ENCODE data around the gene SCFD2.
"Not testable (repeated sequence)": the region's sequence is repeated elsewhere in the genome, so short reads cannot be mapped to it uniquely, and the experiment has no call there.

SCFD2 gene

GRCh38 chr4:53365486-53366300 lies at the start of gene SCFD2:
Gene SCFD2, minus strand, starts transcription at chr4:53366061.
- DNase-seq (ENCODE audit: low spot score): peak; percentile 94

DNA sequence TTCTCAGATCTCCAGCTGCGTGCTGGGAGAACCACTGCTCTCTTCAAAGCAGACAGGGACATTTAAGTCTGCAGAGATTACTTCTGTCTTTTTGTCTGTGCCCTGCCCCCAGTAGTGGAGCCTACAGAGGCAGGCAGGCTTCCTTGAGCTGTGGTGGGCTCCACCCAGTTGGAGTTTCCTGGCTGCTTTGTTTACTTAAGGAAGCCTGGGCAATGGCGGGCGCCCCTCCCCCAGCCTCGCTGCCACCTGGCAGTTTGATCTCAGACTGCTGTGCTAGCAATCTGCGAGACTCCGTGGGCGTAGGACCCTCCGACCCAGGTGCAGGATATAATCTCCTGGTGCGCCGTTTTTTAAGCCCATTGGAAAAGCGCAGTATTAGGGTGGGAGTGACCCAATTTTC lies 43.6 kb upstream of the SCFD2 start:
- not testable (repeated sequence) for DNase-seq (ENCODE audit: low spot score)

- no peak for DNase-seq (ENCODE audit: low spot score)
These were observed 14.4 kb upstream of the SCFD2 start for GRCh38 chr4:53380221-53380620.

- DNase-seq (ENCODE audit: low spot score): no peak
These were observed 12.3 kb upstream of the SCFD2 start for GRCh38 chr4:53378171-53378482.

- peak; percentile 96 for DNase-seq (ENCODE audit: low spot score)
These were observed 11.7 kb upstream of the SCFD2 start, which contains the start of gene FIP1L1 for GRCh38 chr4:53377319-53378170. Gene FIP1L1, plus strand, starts transcription at chr4:53377641. Its CDS starts 198 bp downstream, at chr4:53377839.

- DNase-seq (ENCODE audit: low spot score): no peak
These were observed 11.0 kb upstream of the SCFD2 start for GRCh38 chr4:53376900-53377299.

DNA sequence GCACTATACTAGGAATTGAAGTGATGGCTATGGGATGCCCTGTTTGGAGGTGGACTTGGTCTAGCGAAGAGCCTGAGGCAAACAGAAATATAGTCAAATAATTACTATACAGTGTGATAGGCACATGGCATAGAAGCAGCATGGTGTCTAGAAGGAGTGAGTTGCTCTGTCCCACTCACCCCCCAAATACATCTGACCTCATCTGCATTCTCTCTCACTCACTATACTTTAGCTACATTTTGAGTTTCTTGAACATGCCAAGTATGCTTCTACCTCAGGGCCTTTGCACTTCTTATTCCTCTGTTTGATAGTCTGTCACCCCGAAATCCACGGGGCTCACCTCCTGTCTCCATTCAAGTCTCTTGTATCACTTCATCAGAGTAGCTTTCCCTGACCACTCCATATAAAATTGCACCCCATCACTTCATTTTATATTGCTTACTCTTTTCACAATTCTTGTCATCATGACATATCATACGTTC lies 9.0 kb upstream of the SCFD2 start:
- no peak for DNase-seq (ENCODE audit: low spot score)

DNA sequence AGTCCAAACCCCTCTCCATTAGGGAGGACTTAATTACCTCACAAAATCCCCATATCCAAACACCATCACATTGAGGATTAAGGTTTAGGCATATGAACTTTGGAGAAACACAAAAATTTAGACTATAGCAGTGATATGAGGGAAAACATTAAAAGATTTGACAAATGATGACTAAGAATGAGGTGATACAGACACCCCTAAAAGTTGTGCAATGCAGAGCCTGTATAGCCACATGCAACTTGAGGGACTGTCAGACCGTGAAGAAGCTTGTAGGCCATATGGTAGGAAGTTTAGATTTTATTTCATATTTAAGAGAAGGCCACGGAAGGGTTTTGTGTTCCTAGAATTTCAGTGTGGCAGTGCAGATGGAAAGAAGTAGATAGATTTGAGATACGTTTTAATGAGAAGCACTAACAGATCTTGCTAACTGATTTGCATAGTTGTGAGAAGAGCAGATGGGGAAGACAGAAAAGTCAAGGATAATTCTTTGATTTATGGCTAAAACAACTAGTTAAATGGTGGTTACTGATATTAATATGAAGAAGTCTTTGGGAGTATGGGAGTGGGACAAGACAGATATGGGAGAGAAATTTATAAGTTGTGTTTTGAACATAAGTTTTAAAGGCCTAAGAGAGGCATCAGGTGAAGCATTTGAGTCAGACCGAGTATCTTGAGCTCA lies 6.1 kb upstream of the SCFD2 start:
- DNase-seq (ENCODE audit: low spot score): no peak

DNA sequence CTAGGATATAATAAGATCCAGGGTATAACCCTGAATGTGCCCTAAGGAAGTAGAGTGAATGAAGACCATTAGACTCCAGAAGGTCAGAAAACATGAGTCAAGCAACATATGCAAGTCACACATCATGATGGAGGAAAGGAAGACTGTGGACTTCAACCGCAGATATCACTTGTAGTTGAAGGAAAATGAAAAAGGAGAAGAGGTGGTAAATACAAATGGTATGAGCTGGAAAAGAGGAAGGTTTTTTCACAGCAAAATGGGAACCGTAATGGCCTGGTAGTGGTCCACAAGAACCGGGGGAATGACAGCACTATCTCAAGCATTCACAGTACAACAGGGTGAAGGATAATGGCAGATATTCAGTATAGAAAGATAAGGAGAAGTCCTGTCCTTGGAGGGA lies 5.2 kb upstream of the SCFD2 start:
- DNase-seq (ENCODE audit: low spot score): no peak

- DNase-seq (ENCODE audit: low spot score): no peak
These were observed 1.9 kb upstream of the SCFD2 start for GRCh38 chr4:53367721-53368120.

- DNase-seq (ENCODE audit: low spot score): no peak
These were observed 448 bp upstream of the SCFD2 start for GRCh38 chr4:53366301-53366716.

DNA sequence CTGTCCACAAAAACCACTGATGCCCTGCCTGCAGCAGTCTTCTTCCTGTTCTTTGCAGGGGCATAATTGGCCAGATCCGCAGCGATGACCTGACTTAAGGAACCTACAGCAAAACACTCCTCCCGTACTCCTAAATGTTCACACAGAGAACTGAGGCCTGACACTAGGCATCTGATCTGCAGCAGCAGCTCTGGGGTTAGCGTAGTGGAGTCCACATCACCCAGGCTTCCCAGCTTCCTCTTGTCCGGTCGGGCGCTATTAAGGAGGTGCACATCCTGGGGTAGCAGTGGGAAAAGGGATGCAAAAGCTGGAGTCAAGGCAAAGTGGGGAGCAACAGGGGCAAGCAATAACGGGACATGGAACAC lies 758 bp downstream of the SCFD2 start:
- no peak for DNase-seq (ENCODE audit: low spot score)

DNA sequence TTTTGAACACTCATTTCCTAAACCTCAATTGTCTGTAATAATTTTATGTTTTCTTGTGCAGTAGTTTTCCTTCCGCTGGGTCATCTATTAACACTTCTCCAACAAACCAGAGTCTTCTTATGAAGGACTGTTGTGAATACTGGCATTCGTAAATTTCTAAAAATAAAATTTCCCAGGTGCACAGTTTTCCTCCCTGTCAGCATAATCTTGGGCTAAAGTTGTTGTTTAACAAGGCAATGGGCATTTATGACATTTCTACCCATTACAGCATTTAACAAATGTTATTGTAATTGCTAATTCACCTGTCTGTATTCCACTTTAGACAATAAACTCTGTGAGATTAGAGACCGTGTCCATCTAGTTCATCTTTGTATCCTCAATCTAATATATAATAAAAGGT lies 1.2 kb downstream of the SCFD2 start:
- no peak for DNase-seq (ENCODE audit: low spot score)

DNA sequence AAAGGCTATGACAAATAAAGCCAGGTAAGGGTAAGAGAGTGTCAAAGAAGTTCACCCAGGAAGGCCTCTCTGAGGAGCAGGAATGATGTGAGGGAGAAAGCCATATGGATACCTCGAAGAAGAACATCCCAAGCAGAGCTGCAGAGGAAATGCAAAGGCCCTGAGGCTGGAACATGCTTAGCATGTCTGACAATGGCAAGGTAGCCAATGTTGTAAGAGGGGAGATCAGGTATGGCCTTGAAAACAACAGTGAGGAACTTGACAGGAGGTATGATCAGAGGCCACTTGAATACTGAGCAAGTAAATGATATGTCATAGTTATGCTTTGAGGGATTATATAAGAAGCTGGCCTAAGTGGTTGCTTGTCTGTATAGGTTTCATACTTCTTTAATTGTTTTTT lies 3.8 kb downstream of the SCFD2 start:
- DNase-seq (ENCODE audit: low spot score): no peak

GRCh38 chr4:53361451-53361850 lies 4.4 kb downstream of the SCFD2 start:
- no peak for DNase-seq (ENCODE audit: low spot score)

DNA sequence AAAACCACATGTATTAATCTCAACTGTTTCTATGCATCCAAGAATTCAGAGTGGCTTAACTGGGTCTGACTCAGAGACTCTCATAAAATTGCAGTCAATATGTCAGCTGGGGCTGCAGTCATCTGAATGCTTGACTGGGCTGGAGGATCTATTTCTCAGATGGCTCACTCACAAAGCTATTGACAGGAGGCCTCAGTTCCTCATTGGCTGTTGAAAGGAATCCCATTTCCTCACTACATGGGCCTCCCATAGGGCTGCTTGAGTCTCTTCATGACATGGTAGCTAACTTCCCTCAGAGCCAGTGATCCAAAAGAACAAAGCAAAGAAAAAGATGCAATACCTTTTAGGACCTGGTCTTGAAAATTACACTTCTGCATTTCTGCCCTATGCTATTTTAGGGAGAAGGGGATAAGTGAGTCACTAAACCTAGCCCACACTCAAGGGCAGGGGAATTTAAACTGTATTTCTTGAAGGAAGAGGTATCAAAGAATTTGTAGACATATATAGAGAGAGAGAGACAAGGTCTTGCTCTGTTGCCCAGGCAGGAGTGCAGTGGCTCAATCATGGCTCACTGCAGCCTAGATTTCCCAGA lies 9.8 kb downstream of the SCFD2 start:
- DNase-seq (ENCODE audit: low spot score): no peak

GRCh38 chr4:53354012-53354722 lies 11.7 kb downstream of the SCFD2 start:
- DNase-seq (ENCODE audit: low spot score): no peak

DNA sequence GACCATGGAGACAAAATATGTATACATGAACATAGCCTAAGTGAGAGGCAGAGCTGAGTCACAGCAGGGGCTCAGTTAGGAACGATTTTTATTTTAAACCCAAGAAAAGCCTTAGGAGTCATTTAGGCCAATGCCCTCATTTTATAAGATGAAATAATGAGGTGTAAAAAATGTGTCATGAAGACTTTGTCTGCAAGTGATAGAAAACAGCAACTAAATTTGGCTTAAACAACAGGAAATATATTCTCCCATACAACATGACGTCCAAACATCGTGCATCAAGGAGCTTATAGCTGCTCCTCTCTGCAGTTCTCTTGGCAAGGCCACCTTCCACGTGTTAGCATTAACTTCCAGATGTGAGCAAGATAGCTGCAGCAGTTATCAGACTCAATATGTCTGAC lies 16.8 kb downstream of the SCFD2 start:
- no peak for DNase-seq (ENCODE audit: low spot score)

DNA sequence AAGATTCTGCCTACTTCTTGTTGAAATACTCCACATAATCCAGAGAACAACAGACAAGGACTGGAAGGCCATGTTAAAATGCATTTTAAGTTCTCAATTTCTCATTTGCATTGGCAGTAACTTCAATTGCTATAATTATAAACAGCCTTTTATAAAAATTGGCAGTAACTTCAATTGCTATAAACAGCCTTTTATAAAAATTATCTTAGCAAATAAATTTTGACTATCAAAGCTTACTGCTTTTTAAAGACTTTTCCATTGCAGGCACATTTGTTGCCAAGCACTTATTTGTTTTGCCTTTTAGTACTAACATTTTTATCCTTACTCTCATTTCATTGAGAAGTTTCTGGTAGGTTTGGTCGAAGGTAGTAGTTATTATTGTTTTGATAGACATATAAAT lies 17.8 kb downstream of the SCFD2 start:
- DNase-seq (ENCODE audit: low spot score): no peak

GRCh38 chr4:53346920-53347852 lies 18.7 kb downstream of the SCFD2 start:
- DNase-seq (ENCODE audit: low spot score): no peak
